T-helper 22 cell (primary cell): ENCODE measurements around the gene PPP6C.
"Not testable (repeated sequence)": the region's sequence is repeated elsewhere in the genome, so short reads cannot be mapped to it uniquely, and the experiment has no call there.

Source experiments
- DNase-seq: peaks from one replicate; pipeline ENCODE4 v3.0.0-alpha.2; 2020; ENCODE audit warnings: low read depth

Gene PPP6C

DNA sequence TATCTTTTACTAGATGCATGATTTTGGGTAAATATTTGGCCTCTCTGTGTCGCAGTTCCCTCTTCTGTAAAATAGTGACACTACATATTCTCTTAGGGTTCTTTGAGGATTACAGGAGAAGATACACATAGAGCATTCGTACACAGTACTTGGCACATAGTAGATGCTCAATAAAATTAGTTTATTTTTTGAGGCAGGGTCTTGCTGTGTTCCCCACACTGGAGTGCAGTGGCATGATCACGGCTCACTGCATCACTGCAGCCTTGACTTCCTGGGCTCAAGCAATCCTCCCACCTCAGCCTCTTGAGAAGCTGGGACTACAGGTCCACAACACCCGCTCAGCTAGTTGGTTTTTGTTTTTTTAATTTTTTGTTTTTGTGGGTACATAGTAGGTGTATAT is 47.9 kb downstream of the PPP6C start:
- no peak for DNase-seq

DNA sequence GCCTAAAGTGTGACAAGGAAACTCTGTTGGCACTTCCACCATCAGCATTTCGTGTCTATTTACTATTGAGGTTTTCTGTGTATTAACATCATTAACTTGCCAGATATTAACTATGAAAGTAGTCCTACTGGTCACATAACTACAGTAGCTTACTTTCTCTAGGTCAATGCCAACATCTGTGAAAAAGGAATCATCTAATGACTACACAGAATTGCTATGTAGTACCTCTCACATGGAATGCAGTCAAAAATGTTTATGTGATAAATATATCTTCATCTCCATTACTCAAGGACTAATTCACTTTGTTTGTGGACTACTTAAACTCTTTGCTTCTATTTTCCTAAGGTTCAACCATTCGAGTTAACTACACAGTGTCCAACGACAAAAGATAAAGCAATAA is 48.4 kb downstream of the PPP6C start:
- DNase-seq: no peak

GRCh38 chr9:125140576-125140975 is 49.0 kb downstream of the PPP6C start:
- no peak for DNase-seq

DNA sequence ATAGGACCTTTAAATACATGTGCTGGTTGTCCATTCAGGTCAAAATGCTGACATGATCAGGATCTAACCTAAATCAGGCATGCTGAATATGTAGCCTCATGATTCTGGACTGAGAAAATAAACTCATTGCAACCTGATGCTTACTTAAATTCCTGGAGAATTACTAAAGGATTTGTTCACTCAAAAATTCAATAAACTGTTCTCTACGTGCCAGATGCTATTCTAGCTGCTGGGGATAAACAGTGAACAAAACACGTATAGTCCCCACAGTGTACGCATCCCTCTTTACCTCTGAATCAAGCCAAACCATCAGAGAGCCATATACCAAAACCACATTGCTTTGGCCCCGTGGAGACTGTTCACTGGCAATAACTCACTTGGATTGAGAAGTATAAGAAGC is 52.4 kb downstream of the PPP6C start:
- no peak for DNase-seq

DNA sequence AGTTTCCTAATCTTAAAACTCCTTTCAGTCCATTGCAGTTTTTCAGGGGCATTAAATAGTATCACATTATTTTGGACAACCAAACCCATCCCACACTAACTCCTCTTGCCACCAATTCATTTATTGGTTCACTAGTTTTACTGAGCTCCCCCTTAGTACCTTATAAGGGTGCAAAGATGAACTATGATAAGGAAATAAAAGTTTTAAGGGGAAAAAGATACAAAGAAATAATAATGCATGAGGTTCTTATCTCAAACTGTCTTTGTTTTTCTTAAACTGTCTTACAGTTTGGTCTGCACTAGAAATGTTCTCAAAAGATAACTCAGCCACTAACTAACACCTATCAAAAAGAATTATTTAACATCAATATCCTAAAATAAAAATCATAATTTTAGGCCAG is 54.6 kb downstream of the PPP6C start:
- no peak for DNase-seq

- DNase-seq: no peak
Observed at GRCh38 chr9:125133403-125134329, 55.9 kb downstream of the PPP6C start.

DNA sequence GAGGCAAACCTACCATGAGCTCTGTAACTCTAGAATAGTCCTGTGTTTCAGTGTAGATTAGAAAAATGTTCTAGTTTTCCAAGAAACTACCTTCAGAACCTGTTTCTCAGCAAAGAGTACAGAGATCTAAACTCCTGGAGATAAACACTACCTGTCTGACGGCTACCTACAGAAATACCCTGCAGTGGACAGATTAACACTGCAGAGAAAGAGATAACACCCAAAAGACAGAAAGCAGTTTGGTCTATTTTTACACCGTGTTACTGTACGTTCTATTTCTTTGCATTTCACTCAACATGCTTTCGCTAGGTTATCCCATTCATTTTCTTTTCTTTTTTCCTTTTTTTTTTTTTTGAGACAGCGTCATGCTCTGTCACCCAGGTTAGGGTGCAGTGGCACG is 57.8 kb downstream of the PPP6C start:
- DNase-seq: no peak

- DNase-seq: peak; percentile 77
Observed at GRCh38 chr9:125126019-125126746, 63.4 kb downstream of the PPP6C start.

DNA sequence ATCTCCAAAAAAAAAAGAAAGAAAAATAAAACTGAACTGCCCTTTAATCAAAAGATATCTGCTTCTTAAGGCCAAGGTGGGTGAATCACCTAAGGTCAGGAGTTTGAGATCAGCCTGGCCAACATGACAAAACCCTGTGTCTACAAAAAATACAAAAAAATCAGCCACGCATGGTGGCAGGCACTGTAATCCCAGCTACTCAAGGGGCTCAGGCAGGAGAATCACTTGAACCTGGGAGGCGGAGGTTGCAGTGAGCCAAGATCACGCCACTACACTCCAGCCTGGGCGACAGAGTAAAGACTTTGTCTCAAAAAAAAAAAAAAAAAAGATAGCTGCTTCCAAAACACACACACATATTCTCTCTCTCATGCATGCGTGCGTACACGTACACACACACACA is 64.1 kb downstream of the PPP6C start:
- no peak for DNase-seq

DNA sequence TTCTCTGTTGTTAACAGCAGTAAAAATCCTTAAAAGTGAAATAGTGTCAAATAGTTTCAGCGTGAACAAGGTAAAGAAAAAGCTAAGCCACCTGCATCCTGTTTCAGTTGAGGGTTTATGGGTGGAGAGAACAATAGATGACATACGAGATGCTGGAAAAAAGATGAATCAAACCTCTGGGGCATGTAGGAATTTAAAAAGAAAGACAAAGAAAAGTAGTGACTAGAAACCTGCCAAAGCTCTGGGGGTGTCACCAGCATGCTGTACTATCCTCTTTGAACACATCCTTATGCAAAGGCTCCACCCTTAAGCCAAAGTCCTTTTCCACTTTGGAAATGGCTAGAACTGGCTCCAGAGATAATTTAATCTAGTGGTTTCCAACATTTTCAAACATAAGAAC is 68.5 kb downstream of the PPP6C start:
- no peak for DNase-seq

GRCh38 chr9:125119643-125120286 is 69.8 kb downstream of the PPP6C start:
- no peak for DNase-seq

- DNase-seq: not testable (repeated sequence)
Observed at GRCh38 chr9:125118696-125119095, 70.9 kb downstream of the PPP6C start.

GRCh38 chr9:125114503-125114902 is 75.1 kb downstream of the PPP6C start:
- DNase-seq: not testable (repeated sequence)

DNA sequence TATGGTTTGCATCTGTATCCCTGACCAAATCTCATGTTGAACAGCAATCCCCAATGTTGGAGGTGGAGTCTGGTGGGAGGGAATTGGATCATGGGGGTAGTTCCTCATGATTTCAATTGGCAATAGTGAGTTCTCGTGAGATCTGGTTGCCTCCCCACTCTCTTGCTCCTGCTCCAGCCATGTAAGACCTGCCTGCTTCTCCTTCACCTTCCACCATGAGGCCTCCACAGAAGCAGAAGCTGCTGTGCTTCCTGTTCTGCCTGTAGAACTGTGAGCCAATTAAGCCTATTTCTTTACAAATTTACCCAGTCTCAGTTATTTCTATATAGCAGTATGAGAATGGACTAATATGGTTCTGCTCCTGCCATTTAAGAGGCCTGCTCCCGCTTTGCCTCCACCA is 79.1 kb downstream of the PPP6C start:
- no peak for DNase-seq

GRCh38 chr9:125108541-125108940 is 81.1 kb downstream of the PPP6C start:
- DNase-seq: not testable (repeated sequence)

- no peak for DNase-seq
Observed at GRCh38 chr9:125106285-125106893, 83.2 kb downstream of the PPP6C start.

GRCh38 chr9:125103770-125104460 is 85.7 kb downstream of the PPP6C start:
- DNase-seq: no peak

DNA sequence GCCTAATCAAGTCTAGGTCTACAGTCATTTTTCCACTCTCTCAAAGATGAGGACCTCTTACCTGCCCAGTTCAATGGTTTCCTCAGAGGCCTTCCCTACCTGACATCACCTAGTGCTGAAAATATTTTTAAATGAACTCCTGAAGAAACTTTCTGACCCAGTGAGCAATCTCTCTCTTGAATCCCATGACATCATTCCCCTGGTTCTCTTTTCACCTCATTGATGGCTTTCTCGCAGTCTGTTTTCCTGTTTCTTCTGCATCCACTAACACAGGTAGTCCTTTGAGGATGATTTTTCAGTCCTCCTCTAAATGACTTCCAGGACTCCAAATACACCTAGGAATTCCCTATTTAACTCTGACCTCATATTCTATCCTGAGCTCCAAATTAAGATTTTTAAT is 86.6 kb downstream of the PPP6C start:
- no peak for DNase-seq

DNA sequence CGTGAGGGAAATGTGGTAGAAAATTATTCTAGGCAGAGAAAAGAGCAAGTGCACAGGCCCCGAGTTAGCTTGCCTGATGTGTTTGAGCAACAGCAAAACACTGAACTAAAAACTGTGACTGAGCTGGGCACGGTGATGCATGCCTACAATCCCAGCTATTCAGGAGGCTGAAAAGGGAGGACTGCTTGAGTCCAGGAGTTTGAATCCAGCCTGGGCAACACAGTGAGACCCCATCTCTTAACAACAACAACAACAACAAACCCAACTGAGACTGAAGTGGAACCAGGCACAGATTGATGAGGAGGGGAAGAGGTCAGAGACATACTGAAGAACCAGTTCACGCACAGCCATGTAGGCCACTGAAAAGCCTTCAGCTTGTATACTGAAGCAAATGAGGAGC is 88.8 kb downstream of the PPP6C start:
- DNase-seq: no peak

DNA sequence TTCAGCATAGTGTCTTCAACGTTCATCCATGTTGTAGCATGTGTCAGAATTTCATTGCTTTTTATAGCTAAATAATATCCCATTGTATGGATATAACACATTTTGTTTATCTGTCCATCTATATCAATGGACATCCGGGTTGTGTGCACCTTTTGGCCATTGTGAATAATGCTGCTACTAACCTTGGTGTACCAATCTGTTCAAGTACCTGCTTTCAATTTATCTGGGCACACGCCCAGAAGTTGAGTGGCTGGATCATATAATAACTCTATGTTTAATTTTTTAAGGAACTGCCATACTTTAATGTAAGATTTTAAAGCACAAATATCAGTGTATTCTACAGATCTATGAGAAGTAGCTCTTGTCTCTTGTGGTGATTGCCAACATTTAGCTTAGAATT is 89.8 kb downstream of the PPP6C start:
- no peak for DNase-seq
